ENCODE measurements around the gene FAM53B. TPM values are rescaled to one million over a fixed set of nuclear protein-coding genes. Genes with fewer than 3 reads are reported as not detected.
"Not testable (repeated sequence)": the region's sequence is repeated elsewhere in the genome, so short reads cannot be mapped to it uniquely, and the experiment has no call there.

FAM53B gene
- polyA plus RNA-seq, 4 donors: 22.3 to 37.4 (median 25.1) TPM

GRCh38 chr10:124591123-124591495 lies 153.1 kb downstream of the FAM53B start:
- no peak for DNase-seq (ENCODE audit: low read depth in 4 of 4, low spot score in 3 of 4)

GRCh38 chr10:124590216-124591122 lies 153.7 kb downstream of the FAM53B start:
- no peak for DNase-seq (ENCODE audit: low read depth in 4 of 4, low spot score in 3 of 4)

GRCh38 chr10:124589491-124590041 lies 154.6 kb downstream of the FAM53B start:
- no peak for DNase-seq (ENCODE audit: low read depth in 4 of 4, low spot score in 3 of 4)

DNA sequence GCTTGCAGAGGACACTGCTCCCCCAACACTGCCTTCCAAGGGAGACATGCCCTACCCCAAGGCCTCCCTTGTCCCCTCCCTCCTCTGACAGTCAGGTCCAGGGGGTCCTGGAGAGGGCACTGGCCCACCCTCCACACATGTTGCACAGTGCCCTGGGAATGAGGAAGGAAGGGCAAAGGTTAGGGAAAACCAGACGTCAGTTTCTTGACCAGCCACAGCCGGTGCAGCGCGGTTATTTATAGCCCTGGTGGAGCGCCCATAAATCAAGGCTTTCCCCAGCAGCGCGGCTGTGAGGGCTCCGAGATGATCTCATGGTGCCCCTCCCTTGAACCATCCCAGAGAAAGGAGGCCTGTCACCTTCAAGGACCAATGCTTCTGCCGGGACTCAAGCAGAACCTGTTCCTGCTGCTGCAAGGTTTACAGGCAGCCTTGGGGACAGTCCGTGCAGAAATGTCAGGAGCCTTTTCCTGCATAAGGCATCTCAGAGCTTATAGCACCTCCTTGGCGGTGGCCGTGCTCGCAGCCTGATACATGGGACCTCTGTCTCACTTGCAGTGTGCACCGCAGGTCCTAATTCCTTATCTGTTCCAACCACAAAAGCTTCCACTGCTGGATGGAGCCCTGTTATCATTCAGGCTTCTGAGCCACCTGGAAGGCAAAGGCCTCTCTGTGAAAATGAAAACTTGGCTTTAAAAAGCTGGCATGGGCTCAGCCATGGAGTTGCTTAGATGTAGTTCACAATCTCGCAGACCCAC lies 155.3 kb downstream of the FAM53B start:
- peak; percentile 68 to 84 (median 72) for DNase-seq (ENCODE audit: low read depth in 4 of 4, low spot score in 3 of 4)

DNA sequence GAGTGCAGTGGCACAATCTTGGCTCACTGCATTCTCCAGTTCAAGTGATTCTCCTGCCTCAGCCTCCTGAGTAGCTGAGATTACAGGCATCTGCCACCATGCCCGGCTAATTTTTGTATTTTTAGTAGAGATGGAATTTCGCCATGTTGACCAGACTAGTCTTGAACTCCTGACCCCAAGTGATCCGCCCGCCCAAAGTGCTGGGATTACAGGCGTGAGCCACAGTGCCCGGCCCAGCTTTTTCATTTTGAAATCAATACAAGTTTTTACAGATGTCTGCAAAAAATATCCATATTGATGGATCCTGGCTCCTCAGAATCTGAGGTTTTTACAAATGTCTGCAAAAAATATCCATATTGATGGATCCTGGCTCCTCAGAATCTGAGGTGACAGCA lies 155.8 kb downstream of the FAM53B start:
- DNase-seq (ENCODE audit: low read depth in 4 of 4, low spot score in 3 of 4): not testable (repeated sequence)

- DNase-seq (ENCODE audit: low read depth in 4 of 4, low spot score in 3 of 4): no peak
Measured at GRCh38 chr10:124587811-124588211, 156.4 kb downstream of the FAM53B start.

DNA sequence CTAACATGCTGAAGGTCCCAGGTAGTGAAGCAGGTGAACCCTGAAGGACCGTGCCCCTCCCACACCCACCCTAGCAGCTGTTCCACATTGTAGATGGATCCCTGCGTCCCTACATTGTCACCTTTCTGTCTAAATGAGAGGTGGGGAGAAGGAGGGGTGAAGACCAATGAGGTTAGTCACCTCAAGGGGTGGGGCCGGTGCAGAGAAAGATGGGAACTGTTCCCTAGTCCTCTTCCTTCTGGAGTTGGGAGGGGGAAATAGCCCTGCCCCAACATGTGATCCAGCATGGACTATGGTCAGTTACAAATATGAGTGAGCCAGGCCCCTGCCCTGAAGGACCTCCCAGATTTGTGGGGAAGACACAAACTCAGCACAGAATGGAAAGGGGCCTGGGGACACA lies 158.0 kb downstream of the FAM53B start:
- no peak for DNase-seq (ENCODE audit: low read depth in 4 of 4, low spot score in 3 of 4)

- no peak for DNase-seq (ENCODE audit: low read depth in 4 of 4, low spot score in 3 of 4)
Measured at GRCh38 chr10:124579011-124579399, 165.2 kb downstream of the FAM53B start.

DNA sequence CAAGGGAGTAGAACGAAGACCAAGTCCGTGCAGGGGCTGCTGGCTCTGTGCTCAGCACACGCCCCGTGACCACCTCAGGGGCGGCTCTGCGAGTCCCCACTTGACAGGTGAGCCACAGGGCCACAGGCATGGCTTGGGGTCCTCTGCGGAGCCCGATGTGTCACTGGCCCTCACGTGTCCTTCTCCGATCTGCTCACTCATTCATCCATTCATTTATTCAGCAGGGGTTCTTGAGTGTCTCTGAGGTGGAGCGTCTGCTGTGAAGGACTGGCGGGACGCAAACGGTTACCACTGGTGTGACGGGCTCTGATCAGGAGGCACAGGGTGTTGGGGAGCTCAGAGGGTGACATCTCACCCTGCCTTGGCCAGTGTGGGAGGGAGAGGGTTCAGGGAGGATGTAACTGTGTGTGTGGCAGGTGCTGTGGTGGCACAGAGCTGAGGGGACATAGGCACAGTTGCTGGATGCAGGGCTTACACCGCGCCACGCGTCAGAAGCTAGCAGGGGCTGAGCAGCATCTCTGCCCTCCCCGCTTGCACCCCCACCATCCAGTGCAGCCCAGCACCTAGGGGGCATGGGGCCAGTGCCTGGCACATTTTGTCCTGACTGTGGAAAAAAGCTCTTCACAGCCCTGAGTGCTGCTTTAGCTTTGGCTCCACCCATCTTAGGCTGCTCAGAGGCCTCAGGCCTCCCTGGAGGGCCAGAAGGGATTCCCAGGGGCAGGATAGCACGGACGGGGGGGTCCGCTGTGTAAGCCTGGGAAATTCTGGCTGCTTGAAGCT lies 165.8 kb downstream of the FAM53B start:
- DNase-seq (ENCODE audit: low read depth in 4 of 4, low spot score in 3 of 4): no peak

- DNase-seq (ENCODE audit: low read depth in 4 of 4, low spot score in 3 of 4): no peak
Measured at GRCh38 chr10:124577651-124578050, 166.5 kb downstream of the FAM53B start.

GRCh38 chr10:124576526-124577420 lies 167.4 kb downstream of the FAM53B start:
- DNase-seq (ENCODE audit: low read depth in 4 of 4, low spot score in 3 of 4): no peak

DNA sequence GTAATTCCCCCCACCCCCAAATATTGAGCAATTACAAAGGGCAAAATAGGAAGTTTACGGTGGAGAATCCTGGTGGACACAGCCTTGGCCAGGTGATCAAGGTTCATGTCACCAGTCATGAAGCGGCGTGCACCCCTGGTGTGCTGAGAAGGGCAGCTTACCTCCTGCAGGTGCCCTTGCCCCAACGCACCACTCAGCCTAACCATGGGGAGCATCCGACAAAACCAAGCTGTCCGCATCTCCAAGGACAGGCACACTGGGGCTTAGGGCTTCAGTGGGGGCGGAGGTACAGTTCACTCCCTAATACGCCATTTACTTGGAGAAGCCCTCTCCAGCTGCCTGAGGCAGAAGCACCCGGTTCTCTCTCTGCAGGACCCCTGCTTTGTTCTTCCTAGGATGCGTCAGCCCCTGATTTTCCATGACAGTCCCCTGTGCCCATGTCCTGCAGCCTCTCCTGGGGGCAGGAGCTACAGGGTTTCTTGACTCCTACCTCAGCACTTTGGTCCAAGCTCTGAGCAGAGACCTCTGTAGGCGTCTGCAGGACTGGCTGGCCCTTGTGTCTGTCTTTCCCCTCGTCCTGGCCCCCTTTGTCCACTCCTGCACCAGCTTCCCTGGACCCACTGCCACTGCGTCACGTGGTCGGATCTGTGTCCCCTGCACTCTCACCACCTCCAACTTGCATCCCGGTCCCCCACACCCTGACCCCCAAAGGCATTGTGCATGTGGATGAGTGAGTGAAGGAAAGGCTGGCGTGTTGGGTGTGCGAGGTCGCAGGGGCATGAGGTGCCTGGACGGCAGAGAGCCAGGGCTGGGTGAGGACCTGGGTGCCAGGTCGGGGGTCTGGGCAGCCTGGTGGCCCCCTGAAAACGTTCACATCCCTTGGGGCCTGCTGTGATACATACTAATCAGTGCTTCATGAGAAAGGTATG lies 168.8 kb downstream of the FAM53B start:
- DNase-seq (ENCODE audit: low read depth in 4 of 4, low spot score in 3 of 4): no peak

DNA sequence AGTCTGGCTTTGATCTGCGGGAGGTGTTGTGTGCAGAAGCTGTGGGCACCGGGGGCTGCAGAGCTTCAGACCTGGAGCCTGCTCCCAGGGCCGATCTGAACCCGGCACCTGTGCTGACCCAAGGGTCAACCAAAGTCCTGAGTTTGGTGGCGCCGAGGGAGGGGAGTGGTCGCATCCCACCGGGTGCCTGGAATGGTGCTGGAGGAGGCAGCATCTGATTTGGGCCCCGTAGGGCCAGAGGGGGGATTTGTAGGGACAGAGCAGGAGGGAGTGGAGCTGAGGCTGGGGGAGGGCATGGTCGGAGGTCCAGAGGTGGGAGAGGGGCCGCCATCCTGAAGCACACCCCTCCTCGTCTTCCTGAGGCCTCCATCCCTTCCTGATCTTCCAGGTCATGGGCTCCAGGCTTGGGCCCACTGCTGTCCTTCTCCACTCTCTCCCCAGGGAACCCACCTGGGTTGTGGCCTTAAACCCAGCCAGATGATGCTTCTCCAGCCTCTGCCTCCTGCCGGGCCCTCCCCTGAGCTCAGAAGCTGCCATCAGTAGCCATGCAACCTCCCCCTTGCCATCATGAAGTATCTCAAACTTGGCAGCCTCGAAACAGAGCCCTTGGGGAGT lies 169.6 kb downstream of the FAM53B start:
- no peak for DNase-seq (ENCODE audit: low read depth in 4 of 4, low spot score in 3 of 4)

GRCh38 chr10:124573726-124574455 lies 170.3 kb downstream of the FAM53B start:
- no peak for DNase-seq (ENCODE audit: low read depth in 4 of 4, low spot score in 3 of 4)

- no peak for DNase-seq (ENCODE audit: low read depth in 4 of 4, low spot score in 3 of 4)
Measured at GRCh38 chr10:124572751-124573150, 171.4 kb downstream of the FAM53B start.

GRCh38 chr10:124570646-124571045 lies 173.5 kb downstream of the FAM53B start:
- no peak for DNase-seq (ENCODE audit: low read depth in 4 of 4, low spot score in 3 of 4)

DNA sequence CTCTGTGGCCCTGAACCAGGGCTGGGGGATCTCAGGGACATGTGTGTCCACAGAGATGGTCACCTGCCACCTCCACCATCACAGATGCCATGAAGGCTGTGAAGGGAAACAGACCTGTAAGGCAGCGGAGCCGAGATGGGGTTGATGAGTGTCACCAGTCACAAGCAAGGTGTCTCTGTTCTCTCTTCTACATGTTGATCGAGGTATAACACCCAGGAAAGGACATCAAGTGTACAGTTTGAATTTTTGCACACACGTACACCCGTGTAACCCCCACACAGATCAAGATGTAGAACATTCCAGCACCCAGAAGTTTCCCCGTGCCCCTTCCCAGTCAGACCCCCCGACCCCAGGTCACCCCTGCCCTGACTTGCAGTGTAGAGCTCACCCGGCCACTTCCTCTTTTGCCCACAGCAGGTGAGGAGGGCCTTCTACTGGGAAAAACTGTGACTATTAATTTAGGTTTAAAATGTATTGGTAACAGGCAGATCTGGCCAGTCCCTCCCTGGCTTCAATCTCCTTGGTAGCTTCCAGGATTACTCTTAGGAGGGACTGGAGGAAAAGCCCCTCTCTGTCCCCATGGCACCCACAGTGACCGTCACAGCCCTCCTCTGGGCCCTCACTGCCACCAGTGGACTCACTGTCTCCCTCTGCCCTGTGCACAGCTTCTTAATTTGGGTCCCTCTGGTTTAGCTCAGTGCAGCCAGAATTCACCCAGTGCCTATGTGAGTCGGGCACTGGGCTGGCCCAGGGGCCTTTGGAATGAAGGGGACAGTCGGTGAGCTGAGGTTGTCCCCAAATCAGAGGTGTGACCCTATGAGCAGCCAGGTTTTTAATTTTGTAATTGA lies 174.3 kb downstream of the FAM53B start:
- DNase-seq (ENCODE audit: low read depth in 4 of 4, low spot score in 3 of 4): no peak

Data from left renal pelvis (tissue), 4 donors.